ENCODE results near the gene VAV1.
"Not testable (repeated sequence)": the region's sequence is repeated elsewhere in the genome, so short reads cannot be mapped to it uniquely, and the experiment has no call there.

The VAV1 gene

DNA sequence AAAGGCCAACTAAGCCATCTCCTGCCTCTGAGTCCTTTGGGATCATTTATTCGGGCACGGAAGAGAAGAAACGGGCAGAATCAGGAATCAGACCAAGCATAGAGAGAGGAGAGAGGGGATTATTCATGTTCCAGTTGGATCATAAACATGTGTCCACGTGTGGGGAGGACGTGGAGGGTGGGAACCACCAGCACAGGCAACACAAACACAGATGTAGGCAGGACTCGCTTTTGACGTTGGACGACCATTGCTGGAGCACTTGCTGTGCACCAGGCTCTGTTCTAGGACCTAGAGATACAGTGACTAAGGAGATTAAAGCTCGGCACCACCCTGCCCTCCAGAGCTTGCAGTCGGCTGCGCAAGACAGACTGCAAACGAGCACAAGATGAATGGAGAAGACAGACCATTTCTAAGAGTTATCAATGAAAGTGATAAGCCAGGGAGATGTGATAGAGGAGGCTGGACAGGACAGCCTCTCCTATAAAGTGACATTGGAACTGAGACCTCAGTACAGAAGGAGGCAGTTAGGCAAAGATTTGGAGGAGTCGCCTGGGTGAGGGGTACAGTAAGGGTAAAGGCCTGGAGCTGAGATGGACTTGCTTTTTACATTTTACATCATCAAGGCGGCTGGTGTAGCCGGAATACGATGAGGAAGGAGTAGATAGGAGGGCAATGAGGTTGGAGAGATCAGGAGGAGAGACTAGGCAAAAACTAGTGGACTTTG, 6.0 kb upstream of the VAV1 start:
- Histone ChIP-seq H3K36me3 (ENCODE audit: control insufficient read depth, insufficient read depth, low read length) (0 out of 2 replicates have a peak, but pooled peaks cover 4% of the 10 kb centered on the region), H3K9ac (ENCODE audit: low read depth, low read length) (peak overlapping the region; percentile 49), H3K4me3 (ENCODE audit: low read depth, low read length) (peak overlapping the region; percentile 85)

DNA sequence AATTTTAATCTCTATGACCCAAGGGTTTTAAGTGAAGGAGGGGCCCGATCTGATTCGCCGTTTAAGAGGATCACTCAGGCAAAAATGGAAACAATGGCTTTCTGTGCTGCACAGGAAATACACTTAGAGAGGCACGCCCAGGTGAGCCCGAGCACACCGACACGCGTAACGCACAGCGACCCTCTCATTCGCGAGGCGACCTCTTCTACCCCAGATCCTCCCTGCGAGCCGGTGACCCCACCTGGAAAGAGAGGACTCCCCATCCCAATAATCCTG, 5.5 kb upstream of the VAV1 start:
- Histone ChIP-seq H3K27ac (ENCODE audit: low read depth, low read length) (no peak overlapping the region), H3K9ac (ENCODE audit: low read depth, low read length) (peak overlapping the region; percentile 41; the same call in 1 of the 2 replicates), H3K4me3 (ENCODE audit: low read depth, low read length) (peak overlapping the region; percentile 85)

More for the DNA sequence above, 6.0 kb upstream of the VAV1 start:
- Histone ChIP-seq H3K27me3 (ENCODE audit: control insufficient read depth, insufficient read depth, low read length) (no peaks in the 10 kb centered on the region), H3K27ac (ENCODE audit: low read depth, low read length) (peak overlapping the region; percentile 92), H3K9me3 (ENCODE audit: control insufficient read depth, insufficient read depth, low read length) (no peaks in the 10 kb centered on the region), H3K4me1 (ENCODE audit: control insufficient read depth, insufficient read depth, low read length) (peaks cover 11% of the 10 kb centered on the region)

DNA sequence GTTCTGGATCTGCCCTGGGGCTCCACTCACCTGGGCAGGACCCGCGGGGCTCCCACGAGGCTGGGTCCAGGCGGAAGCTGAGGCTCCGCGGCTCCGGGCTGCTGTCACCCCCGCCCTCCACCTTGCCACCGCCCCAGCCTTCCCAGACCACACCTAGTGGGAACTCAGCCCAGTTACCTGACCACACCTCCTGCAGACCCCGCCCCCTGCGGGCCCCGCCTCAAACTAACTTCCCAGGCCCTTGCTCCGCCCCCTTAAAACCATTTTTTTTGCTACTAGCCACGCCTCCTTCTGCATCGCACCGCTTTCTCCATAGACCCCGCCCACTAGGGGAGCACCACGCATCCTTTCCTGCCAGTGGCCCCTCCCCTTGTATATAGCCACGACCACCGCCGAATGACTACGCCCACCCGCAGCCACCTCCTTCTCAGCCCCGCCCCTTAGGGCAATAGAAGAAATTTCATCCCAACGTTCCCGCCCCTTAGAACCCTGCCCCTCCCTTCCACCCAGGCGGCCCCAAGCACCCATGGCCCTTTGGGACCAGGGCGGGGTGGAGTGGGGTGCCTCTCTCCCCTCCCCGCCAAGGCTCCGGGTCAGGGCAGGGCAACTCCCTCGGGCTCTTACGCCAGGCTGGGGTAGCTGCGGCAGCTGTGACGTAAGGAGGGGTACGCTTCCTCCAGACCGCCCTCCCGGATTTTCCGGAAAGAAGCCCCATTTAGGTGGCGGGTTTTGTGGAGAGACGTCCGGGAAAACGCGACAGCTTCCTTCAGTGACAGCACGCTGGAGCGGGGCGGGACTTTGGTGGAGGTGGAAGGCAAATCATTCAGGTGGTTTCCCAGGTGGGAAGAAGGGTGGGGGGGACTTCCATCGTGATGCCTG, 4.9 kb upstream of the VAV1 start, which contains the start of gene SH2D3A:
Gene SH2D3A, minus strand, starts transcription at position 79 of the 879 bp plus-strand sequence. CDS start 3,687 bp downstream, outside the sequence.
- H3K9me3 ChIP-seq (ENCODE audit: control insufficient read depth, insufficient read depth, low read length), result no peaks in the 10 kb centered on the region
- peak within 1 kb of the TSS; percentile 92 for H3K27ac ChIP-seq (ENCODE audit: low read depth, low read length)
- 0 out of 2 replicates have a peak, but pooled peaks cover 3% of the 10 kb centered on the region for H3K36me3 ChIP-seq (ENCODE audit: control insufficient read depth, insufficient read depth, low read length)
- H3K4me3 ChIP-seq (ENCODE audit: low read depth, low read length), result peak within 1 kb of the TSS; percentile 85
- H3K27me3 ChIP-seq (ENCODE audit: control insufficient read depth, insufficient read depth, low read length), result no peaks in the 10 kb centered on the region
- H3K4me1 ChIP-seq (ENCODE audit: control insufficient read depth, insufficient read depth, low read length), result peaks cover 11% of the 10 kb centered on the region
- H3K9ac ChIP-seq (ENCODE audit: low read depth, low read length), result peak within 1 kb of the TSS; percentile 49

More for the DNA sequence above, 5.5 kb upstream of the VAV1 start:
- peaks cover 11% of the 10 kb centered on the region for H3K4me1 ChIP-seq (ENCODE audit: control insufficient read depth, insufficient read depth, low read length)
- no peaks in the 10 kb centered on the region for H3K27me3 ChIP-seq (ENCODE audit: control insufficient read depth, insufficient read depth, low read length)
- H3K9me3 ChIP-seq (ENCODE audit: control insufficient read depth, insufficient read depth, low read length), result no peaks in the 10 kb centered on the region
- 0 out of 2 replicates have a peak, but pooled peaks cover 4% of the 10 kb centered on the region for H3K36me3 ChIP-seq (ENCODE audit: control insufficient read depth, insufficient read depth, low read length)

DNA sequence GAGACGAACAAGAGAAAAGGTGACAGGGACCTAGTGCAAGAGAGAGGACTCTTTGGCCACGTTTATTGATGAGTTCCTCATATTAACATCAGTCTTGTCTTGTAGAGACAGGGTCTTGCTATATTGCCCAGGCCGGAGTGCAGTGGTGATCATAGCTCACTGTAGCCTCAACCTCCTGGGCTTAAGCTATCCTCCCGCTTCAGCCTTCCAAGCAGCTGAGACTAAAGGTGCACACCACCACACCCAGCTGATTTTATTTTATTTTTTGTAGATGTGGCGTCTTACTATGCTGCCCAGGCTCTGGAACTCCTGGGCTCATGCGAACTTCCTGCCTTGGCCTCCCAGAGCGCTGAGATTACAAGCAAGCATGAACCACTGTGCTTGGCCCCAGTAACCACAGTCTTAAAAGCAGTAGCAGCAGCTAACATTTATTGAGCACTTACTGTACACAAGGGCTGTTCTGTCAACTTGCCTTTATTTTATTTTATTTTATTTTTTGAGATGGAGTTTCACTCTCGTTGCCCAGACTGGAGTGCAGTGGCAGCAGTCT, 4.2 kb upstream of the VAV1 start:
- H3K4me3 ChIP-seq (ENCODE audit: low read depth, low read length), result peak overlapping the region; percentile 85
- no peaks in the 10 kb centered on the region for H3K27me3 ChIP-seq (ENCODE audit: control insufficient read depth, insufficient read depth, low read length)
- peaks cover 11% of the 10 kb centered on the region for H3K4me1 ChIP-seq (ENCODE audit: control insufficient read depth, insufficient read depth, low read length)
- H3K9me3 ChIP-seq (ENCODE audit: control insufficient read depth, insufficient read depth, low read length), result no peaks in the 10 kb centered on the region
- H3K36me3 ChIP-seq (ENCODE audit: control insufficient read depth, insufficient read depth, low read length), result no peaks in the 10 kb centered on the region
- H3K27ac ChIP-seq (ENCODE audit: low read depth, low read length), result peak overlapping the region; percentile 37
- H3K9ac ChIP-seq (ENCODE audit: low read depth, low read length), result no peak overlapping the region

DNA sequence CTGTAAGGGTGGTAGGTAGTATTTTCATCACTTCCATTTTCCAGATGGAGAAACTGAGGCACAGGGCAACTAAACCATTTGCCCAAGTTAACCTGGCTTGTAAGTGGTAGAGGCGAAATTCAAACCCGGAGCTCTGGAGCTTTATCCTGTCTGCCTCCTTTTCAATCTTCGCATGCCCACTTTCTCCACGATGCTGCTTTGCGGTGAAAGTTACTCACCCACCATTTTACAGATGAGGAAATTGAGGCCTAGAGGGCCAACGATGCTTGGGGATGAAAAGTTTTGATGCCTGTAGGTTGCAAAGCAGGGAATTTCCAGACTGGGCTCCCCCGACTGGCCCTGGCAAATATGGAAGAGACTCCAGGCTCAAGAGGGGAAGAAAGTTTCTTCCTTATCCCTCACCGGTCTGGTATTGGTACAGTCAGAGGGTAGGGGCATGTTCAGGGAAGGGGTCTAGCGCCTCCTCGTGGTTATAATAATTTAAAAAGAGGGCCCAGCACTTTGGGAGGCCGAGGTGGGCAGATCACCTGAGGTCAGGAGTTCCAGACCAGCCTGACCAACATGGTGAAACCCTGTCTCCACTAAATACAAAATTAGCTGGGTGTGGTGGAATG, 3.4 kb upstream of the VAV1 start:
- Histone ChIP-seq H3K4me3 (ENCODE audit: low read depth, low read length) (no peak overlapping the region), H3K27ac (ENCODE audit: low read depth, low read length) (no peak overlapping the region), H3K9me3 (ENCODE audit: control insufficient read depth, insufficient read depth, low read length) (no peaks in the 10 kb centered on the region), H3K9ac (ENCODE audit: low read depth, low read length) (no peak overlapping the region), H3K4me1 (ENCODE audit: control insufficient read depth, insufficient read depth, low read length) (peaks cover 11% of the 10 kb centered on the region), H3K27me3 (ENCODE audit: control insufficient read depth, insufficient read depth, low read length) (no peaks in the 10 kb centered on the region), H3K36me3 (ENCODE audit: control insufficient read depth, insufficient read depth, low read length) (no peaks in the 10 kb centered on the region)

DNA sequence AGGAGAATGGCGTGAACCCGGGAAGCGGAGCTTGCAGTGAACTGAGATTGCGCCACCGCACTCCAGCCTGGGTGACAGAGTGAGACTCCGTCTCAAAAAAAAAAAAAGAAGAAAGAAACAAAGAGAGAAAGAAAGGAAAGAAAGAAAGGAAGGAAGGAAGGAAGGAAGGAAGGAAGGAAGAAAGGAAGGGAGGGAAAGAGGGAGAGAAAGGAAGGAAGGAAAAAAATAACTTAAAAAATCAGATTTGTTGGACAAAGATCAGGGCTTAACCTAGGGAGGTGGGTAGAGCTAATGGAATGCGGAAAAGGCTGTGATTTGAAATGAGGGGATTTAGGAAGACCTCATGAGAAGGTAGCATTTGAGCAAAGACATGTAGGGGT, 870 bp upstream of the VAV1 start:
- H3K9me3 ChIP-seq (ENCODE audit: control insufficient read depth, insufficient read depth, low read length); H3K4me1 ChIP-seq (ENCODE audit: control insufficient read depth, insufficient read depth, low read length); H3K36me3 ChIP-seq (ENCODE audit: control insufficient read depth, insufficient read depth, low read length); H3K4me3 ChIP-seq (ENCODE audit: low read depth, low read length); H3K27me3 ChIP-seq (ENCODE audit: control insufficient read depth, insufficient read depth, low read length); H3K27ac ChIP-seq (ENCODE audit: low read depth, low read length); H3K9ac ChIP-seq (ENCODE audit: low read depth, low read length): not testable (repeated sequence)

DNA sequence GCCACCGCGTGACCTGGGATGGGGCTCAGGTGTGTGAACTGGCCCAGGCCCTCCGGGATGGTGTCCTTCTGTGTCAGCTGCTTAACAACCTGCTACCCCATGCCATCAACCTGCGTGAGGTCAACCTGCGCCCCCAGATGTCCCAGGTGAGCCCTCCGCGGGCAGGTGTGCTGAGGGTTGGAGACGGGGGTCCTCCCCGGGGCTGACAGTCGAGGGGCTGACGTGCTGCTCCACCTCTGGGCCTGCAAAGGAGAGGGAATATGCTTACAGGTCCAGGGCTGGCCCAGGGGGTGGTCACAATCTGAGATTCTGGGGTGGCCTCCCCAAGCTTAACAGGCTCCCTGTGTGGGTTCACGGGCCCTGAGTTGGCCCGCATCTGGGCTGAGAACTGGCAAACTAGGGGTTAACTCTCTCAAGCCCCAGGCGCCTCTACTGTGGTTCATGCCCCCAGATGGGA, 386 bp downstream of the VAV1 start:
- Histone ChIP-seq H3K9me3 (ENCODE audit: control insufficient read depth, insufficient read depth, low read length) (peaks cover 10% of the 10 kb centered on the region; the same call in 1 of the 2 replicates), H3K36me3 (ENCODE audit: control insufficient read depth, insufficient read depth, low read length) (no peaks in the 10 kb centered on the region), H3K4me3 (ENCODE audit: low read depth, low read length) (no peak overlapping the region), H3K9ac (ENCODE audit: low read depth, low read length) (no peak overlapping the region), H3K27ac (ENCODE audit: low read depth, low read length) (no peak overlapping the region), H3K27me3 (ENCODE audit: control insufficient read depth, insufficient read depth, low read length) (no peaks in the 10 kb centered on the region), H3K4me1 (ENCODE audit: control insufficient read depth, insufficient read depth, low read length) (no peaks in the 10 kb centered on the region)

DNA sequence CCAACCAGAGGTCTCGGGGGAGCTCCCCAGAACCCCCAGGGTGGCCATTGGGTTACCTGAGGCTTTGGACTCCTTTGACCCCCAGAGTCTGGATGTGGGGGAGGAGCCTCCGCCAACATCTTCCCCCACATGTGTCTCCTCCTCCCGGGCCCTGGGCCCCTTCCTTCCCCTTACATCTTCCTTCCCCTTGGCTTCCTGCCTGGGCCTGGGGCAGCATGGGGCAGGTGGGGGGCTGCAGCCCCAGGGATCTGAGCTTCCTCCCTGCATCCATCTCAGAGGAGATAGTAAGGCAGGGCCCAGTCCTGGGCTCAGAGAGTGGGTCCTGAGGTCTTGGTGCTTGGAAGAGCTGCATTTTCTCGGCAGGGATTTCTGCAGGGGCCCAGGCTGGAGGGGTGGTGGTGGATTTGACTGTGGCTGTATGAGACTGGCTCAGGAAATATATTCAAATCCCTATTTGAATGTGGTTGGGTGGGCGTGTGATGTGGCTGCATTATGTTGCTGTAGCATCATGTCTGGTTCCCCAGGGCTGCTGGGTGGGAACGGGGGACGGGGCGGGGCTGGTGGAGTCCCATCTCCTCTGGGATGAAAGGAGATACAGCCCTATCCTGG, 919 bp downstream of the VAV1 start:
- H3K4me3 ChIP-seq (ENCODE audit: low read depth, low read length), result no peak overlapping the region
- H3K4me1 ChIP-seq (ENCODE audit: control insufficient read depth, insufficient read depth, low read length), result no peaks in the 10 kb centered on the region
- no peak overlapping the region for H3K9ac ChIP-seq (ENCODE audit: low read depth, low read length)
- no peak overlapping the region for H3K27ac ChIP-seq (ENCODE audit: low read depth, low read length)
- H3K36me3 ChIP-seq (ENCODE audit: control insufficient read depth, insufficient read depth, low read length), result no peaks in the 10 kb centered on the region
- peaks cover 15% of the 10 kb centered on the region; the same call in 1 of the 2 replicates for H3K9me3 ChIP-seq (ENCODE audit: control insufficient read depth, insufficient read depth, low read length)
- H3K27me3 ChIP-seq (ENCODE audit: control insufficient read depth, insufficient read depth, low read length), result no peaks in the 10 kb centered on the region

DNA sequence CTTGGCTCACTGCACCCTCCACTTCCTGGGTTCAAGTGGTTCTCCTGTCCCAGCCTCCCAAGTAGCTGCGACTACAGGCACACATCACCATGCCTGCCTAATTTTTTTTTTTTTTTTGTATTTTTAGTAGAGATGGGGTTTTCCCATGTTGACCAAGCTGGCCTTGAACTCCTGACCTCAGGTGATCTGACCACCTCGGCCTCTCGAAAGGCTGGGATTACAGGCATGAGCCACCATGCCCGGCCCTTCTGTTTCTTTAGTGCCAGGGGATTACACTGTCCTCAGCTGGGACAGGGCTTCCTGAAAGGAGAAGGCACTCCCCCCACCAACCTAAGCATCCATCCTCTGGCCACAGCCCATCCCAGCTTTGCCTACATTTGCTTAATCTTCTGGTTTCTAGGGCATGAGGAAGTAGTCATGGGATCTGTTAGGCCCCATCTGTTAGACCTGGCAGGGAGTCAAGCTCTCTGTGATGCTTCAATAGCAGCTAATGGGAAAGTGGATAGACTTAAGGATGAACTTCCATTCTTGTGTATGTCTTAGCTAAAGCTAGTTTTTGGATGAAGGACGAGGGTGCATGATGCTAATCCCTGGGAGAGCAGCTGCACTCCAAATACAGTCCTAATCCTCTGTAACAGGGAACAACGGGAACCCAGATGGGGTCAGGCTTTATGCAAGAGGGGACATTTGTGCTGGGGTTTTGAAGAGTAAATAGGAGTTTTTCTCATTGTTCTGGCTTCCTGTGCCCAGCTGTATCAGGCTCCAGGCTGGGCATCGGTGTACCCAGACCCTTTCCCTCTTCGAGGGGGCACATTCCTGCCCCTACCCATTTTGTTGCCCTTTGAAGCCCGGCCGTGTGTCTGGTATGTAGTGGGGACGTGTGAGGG, 2.6 kb downstream of the VAV1 start:
- H3K4me3 ChIP-seq (ENCODE audit: low read depth, low read length), result no peak overlapping the region
- no peaks in the 10 kb centered on the region for H3K36me3 ChIP-seq (ENCODE audit: control insufficient read depth, insufficient read depth, low read length)
- no peaks in the 10 kb centered on the region for H3K4me1 ChIP-seq (ENCODE audit: control insufficient read depth, insufficient read depth, low read length)
- no peak overlapping the region for H3K27ac ChIP-seq (ENCODE audit: low read depth, low read length)
- H3K9ac ChIP-seq (ENCODE audit: low read depth, low read length), result no peak overlapping the region
- H3K27me3 ChIP-seq (ENCODE audit: control insufficient read depth, insufficient read depth, low read length), result no peaks in the 10 kb centered on the region
- H3K9me3 ChIP-seq (ENCODE audit: control insufficient read depth, insufficient read depth, low read length), result peaks cover 16% of the 10 kb centered on the region; the same call in 1 of the 2 replicates

DNA sequence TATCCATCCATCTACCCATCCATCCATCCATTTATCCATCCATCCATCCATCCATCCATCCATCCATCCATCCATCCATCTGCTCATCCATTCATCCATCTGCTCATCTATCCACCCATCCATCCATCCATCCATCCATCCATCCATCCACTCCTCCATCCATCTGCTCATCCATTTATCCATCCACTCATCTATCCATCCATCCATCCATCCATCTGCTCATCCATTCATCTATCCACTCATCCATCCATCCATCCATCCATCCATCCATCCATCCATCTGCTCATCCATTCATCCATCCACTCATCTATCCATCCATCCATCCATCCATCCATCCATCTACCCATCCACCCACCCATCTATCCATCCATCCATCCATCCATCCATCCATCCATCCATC, 3.5 kb downstream of the VAV1 start:
- H3K27ac ChIP-seq (ENCODE audit: low read depth, low read length); H3K27me3 ChIP-seq (ENCODE audit: control insufficient read depth, insufficient read depth, low read length); H3K4me1 ChIP-seq (ENCODE audit: control insufficient read depth, insufficient read depth, low read length); H3K36me3 ChIP-seq (ENCODE audit: control insufficient read depth, insufficient read depth, low read length); H3K9ac ChIP-seq (ENCODE audit: low read depth, low read length); H3K4me3 ChIP-seq (ENCODE audit: low read depth, low read length): not testable (repeated sequence)
- peaks cover 19% of the 10 kb centered on the region; the same call in 1 of the 2 replicates for H3K9me3 ChIP-seq (ENCODE audit: control insufficient read depth, insufficient read depth, low read length)
